GM21717 (cell line): Measurements from ENCODE around the gene ADGRG1.
A peak's percentile ranks its signal among the peaks of the same experiment; 100 is the strongest.

Experiments
- ATAC-seq: cut with Tn5 transposase; IDR thresholded peaks from one replicate; pipeline ENCODE4 v1.9.1; 2021; ENCODE audit warnings: mild to moderate bottlenecking, moderate library complexity; ENCODE audit not compliant: unreplicated experiment

ADGRG1 gene

GRCh38 chr16:57604177-57604576 is 24.3 kb upstream of the ADGRG1 start:
- ATAC-seq, result no peak

- no peak for ATAC-seq
Observed at GRCh38 chr16:57606147-57606846, 22.1 kb upstream of the ADGRG1 start.

- no peak for ATAC-seq
Observed at GRCh38 chr16:57606847-57607501, 21.5 kb upstream of the ADGRG1 start.

GRCh38 chr16:57607676-57608461 is 20.6 kb upstream of the ADGRG1 start:
- ATAC-seq, result no peak

- ATAC-seq, result no peak
Observed at GRCh38 chr16:57608462-57609113, 19.8 kb upstream of the ADGRG1 start.

- ATAC-seq, result peak; percentile 87
Observed at GRCh38 chr16:57609541-57610401, 18.7 kb upstream of the ADGRG1 start.

GRCh38 chr16:57610611-57611010 is 17.8 kb upstream of the ADGRG1 start:
- ATAC-seq, result no peak

GRCh38 chr16:57611181-57611580 is 17.2 kb upstream of the ADGRG1 start:
- ATAC-seq, result no peak

- ATAC-seq, result no peak
Observed at GRCh38 chr16:57611706-57612105, 16.7 kb upstream of the ADGRG1 start.

- no peak for ATAC-seq
Observed at GRCh38 chr16:57612494-57612893, 15.9 kb upstream of the ADGRG1 start.

GRCh38 chr16:57613514-57613913 is 14.9 kb upstream of the ADGRG1 start:
- no peak for ATAC-seq

- ATAC-seq, result no peak
Observed at GRCh38 chr16:57614536-57614935, 13.9 kb upstream of the ADGRG1 start.

- ATAC-seq, result no peak
Observed at GRCh38 chr16:57614944-57615343, 13.5 kb upstream of the ADGRG1 start.

- no peak for ATAC-seq
Observed at GRCh38 chr16:57615813-57616212, 12.6 kb upstream of the ADGRG1 start.

GRCh38 chr16:57616241-57616640 is 12.2 kb upstream of the ADGRG1 start:
- no peak for ATAC-seq

GRCh38 chr16:57616876-57617275 is 11.6 kb upstream of the ADGRG1 start:
- no peak for ATAC-seq

GRCh38 chr16:57617604-57618111 is 10.8 kb upstream of the ADGRG1 start:
- ATAC-seq, result no peak

- ATAC-seq, result no peak
Observed at GRCh38 chr16:57618296-57619132, 9.9 kb upstream of the ADGRG1 start.

GRCh38 chr16:57619133-57619605 is 9.3 kb upstream of the ADGRG1 start:
- ATAC-seq, result no peak
